ENCODE data around the gene AP5B1. TPM values are rescaled to one million over a fixed set of nuclear protein-coding genes. Genes with fewer than 3 reads are reported as not detected.
A peak's percentile ranks its signal among the peaks of the same experiment; 100 is the strongest.

Gene AP5B1
- total RNA-seq, 1 donor from 2014 or later, result 21.0 TPM

GRCh38 chr11:65745049-65745448, 35.7 kb downstream of the AP5B1 start:
- Mint-ChIP-seq H3K27me3 (ENCODE audit: unreplicated experiment) (peaks cover 22% of the 10 kb centered on the region), H3K27ac (ENCODE audit: unreplicated experiment) (no peak overlapping the region), H3K9me3 (ENCODE audit: unreplicated experiment) (peaks cover 10% of the 10 kb centered on the region), H3K4me3 (ENCODE audit: unreplicated experiment) (no peak overlapping the region), H3K4me1 (ENCODE audit: unreplicated experiment) (peaks cover 7% of the 10 kb centered on the region), H3K36me3 (ENCODE audit: unreplicated experiment) (no peaks in the 10 kb centered on the region)
- no peak for TF ChIP-seq CTCF (IDR thresholded peaks at IDR 0.05)
- DNase-seq (ENCODE audit: extremely low spot score, unreplicated experiment), result peak; percentile 81

GRCh38 chr11:65744699-65745042, 36.1 kb downstream of the AP5B1 start:
- peaks cover 10% of the 10 kb centered on the region for H3K9me3 Mint-ChIP-seq (ENCODE audit: unreplicated experiment)
- no peak overlapping the region for H3K4me3 Mint-ChIP-seq (ENCODE audit: unreplicated experiment)
- DNase-seq (ENCODE audit: extremely low spot score, unreplicated experiment), result no peak
- peaks cover 7% of the 10 kb centered on the region for H3K4me1 Mint-ChIP-seq (ENCODE audit: unreplicated experiment)
- peaks cover 22% of the 10 kb centered on the region for H3K27me3 Mint-ChIP-seq (ENCODE audit: unreplicated experiment)
- no peaks in the 10 kb centered on the region for H3K36me3 Mint-ChIP-seq (ENCODE audit: unreplicated experiment)
- no peak overlapping the region for H3K27ac Mint-ChIP-seq (ENCODE audit: unreplicated experiment)
- TF ChIP-seq CTCF (IDR thresholded peaks at IDR 0.05), result no peak

GRCh38 chr11:65744026-65744698, 36.6 kb downstream of the AP5B1 start:
- Mint-ChIP-seq H3K4me1 (ENCODE audit: unreplicated experiment) (peaks cover 7% of the 10 kb centered on the region), H3K27ac (ENCODE audit: unreplicated experiment) (no peak overlapping the region), H3K9me3 (ENCODE audit: unreplicated experiment) (peaks cover 10% of the 10 kb centered on the region), H3K4me3 (ENCODE audit: unreplicated experiment) (no peak overlapping the region), H3K36me3 (ENCODE audit: unreplicated experiment) (no peaks in the 10 kb centered on the region), H3K27me3 (ENCODE audit: unreplicated experiment) (peaks cover 18% of the 10 kb centered on the region)
- DNase-seq (ENCODE audit: extremely low spot score, unreplicated experiment), result peak; percentile 82
- peak; percentile 46 for TF ChIP-seq CTCF (IDR thresholded peaks at IDR 0.05)

- no peak for TF ChIP-seq CTCF (IDR thresholded peaks at IDR 0.05)
- Mint-ChIP-seq H3K4me1 (ENCODE audit: unreplicated experiment) (peaks cover 7% of the 10 kb centered on the region), H3K36me3 (ENCODE audit: unreplicated experiment) (no peaks in the 10 kb centered on the region), H3K27ac (ENCODE audit: unreplicated experiment) (no peak overlapping the region), H3K4me3 (ENCODE audit: unreplicated experiment) (no peak overlapping the region), H3K27me3 (ENCODE audit: unreplicated experiment) (peaks cover 14% of the 10 kb centered on the region), H3K9me3 (ENCODE audit: unreplicated experiment) (peaks cover 4% of the 10 kb centered on the region)
- DNase-seq (ENCODE audit: extremely low spot score, unreplicated experiment), result no peak
These were observed 37.1 kb downstream of the AP5B1 start for GRCh38 chr11:65743681-65744025.

GRCh38 chr11:65742353-65742752, 38.4 kb downstream of the AP5B1 start:
- Mint-ChIP-seq H3K4me3 (ENCODE audit: unreplicated experiment) (no peak overlapping the region), H3K27ac (ENCODE audit: unreplicated experiment) (no peak overlapping the region), H3K4me1 (ENCODE audit: unreplicated experiment) (peaks cover 6% of the 10 kb centered on the region), H3K9me3 (ENCODE audit: unreplicated experiment) (peaks cover 4% of the 10 kb centered on the region), H3K27me3 (ENCODE audit: unreplicated experiment) (peaks cover 23% of the 10 kb centered on the region), H3K36me3 (ENCODE audit: unreplicated experiment) (no peaks in the 10 kb centered on the region)
- no peak for DNase-seq (ENCODE audit: extremely low spot score, unreplicated experiment)
- TF ChIP-seq CTCF (IDR thresholded peaks at IDR 0.05), result no peak
